Activated CD4-positive, alpha-beta T cell treated with anti-CD3 and anti-CD28 coated beads, Interleukin-2, amount 10 ng/mL, durations not matched to agents 7 days and 5 days (primary cell): ENCODE measurements around the gene PLEKHB2. TPM values are rescaled to one million over a fixed set of nuclear protein-coding genes. Genes with fewer than 3 reads are reported as not detected.
"Not testable (repeated sequence)": the region's sequence is repeated elsewhere in the genome, so short reads cannot be mapped to it uniquely, and the experiment has no call there.

ENCODE experiments used
- CTCF ChIA-PET: fragments of 350-600 bp; sonication (Branson Sonifier 250); formaldehyde crosslinking; loops from one replicate; lab custom pipeline; 2021; ENCODE audit warnings: antibody characterized with exemption; lab: Charles Lee
- POLR2A ChIA-PET: fragments of 350-600 bp; sonication (Branson Sonifier 250); formaldehyde crosslinking; loops from one replicate; lab custom pipeline; 2021; ENCODE audit warnings: antibody characterized with exemption; lab: Charles Lee
- DNase-seq: peaks from one replicate; pipeline ENCODE4 v3.0.0-alpha.2; 2020
- H3K27ac Mint-ChIP-seq: one replicate; pipeline ENCODE4 v1.8.0; 2021; ENCODE audit warnings: mild to moderate bottlenecking, moderate library complexity, mixed read lengths
- H3K27me3 Mint-ChIP-seq: one replicate; pipeline ENCODE4 v1.8.0; 2021; ENCODE audit warnings: mixed read lengths
- H3K36me3 Mint-ChIP-seq: one replicate; pipeline ENCODE4 v1.8.0; 2021; ENCODE audit warnings: low read depth, mixed read lengths
- H3K4me1 Mint-ChIP-seq: one replicate; pipeline ENCODE4 v1.8.0; 2021; ENCODE audit warnings: mixed read lengths
- H3K4me3 Mint-ChIP-seq: one replicate; pipeline ENCODE4 v1.8.0; 2021; ENCODE audit warnings: mild to moderate bottlenecking, moderate library complexity, mixed read lengths
- H3K9me3 Mint-ChIP-seq: one replicate; pipeline ENCODE4 v1.8.0; 2021; ENCODE audit warnings: mixed read lengths
- total RNA-seq, 2 experiments: library from RNA; stranded (reverse); gene quantifications; one replicate each; pipeline ENCODE4 v1.2.3, GENCODE V29; 2021

The PLEKHB2 gene
- total RNA-seq, 2 experiments from 2014 or later = 55.4 to 55.7 TPM

- Mint-ChIP-seq H3K27me3 (no peaks in the 10 kb centered on the region), H3K36me3 (peaks cover 17% of the 10 kb centered on the region), H3K27ac (peak overlapping the region; percentile 95), H3K4me3 (peak overlapping the region; percentile 92), H3K4me1 (peaks cover 47% of the 10 kb centered on the region), H3K9me3 (no peaks in the 10 kb centered on the region)
- POLR2A ChIA-PET = interaction anchor here (0.6 to 2.7 kb wide), 2 partner anchors 12 to 103 kb away, joined by 3 to 12 read pairs; partner anchors contain the start of gene FAM168B
- peak; percentile 54 for DNase-seq
- CTCF ChIA-PET = interaction anchor here (0.6 to 1.6 kb wide), 3 partner anchors 10 to 27 kb away, joined by 3 to 8 read pairs (median 4); partner anchors contain the start of gene FAM168B
Measured at GRCh38 chr2:131104487-131105155, 515 bp upstream of the PLEKHB2 start.

- peaks cover 53% of the 10 kb centered on the region for H3K4me1 Mint-ChIP-seq
- H3K27ac Mint-ChIP-seq = peak overlapping the region; percentile 95
- DNase-seq = peak; percentile 10
- POLR2A ChIA-PET = no interaction called here
- H3K4me3 Mint-ChIP-seq = peak overlapping the region; percentile 92
- H3K36me3 Mint-ChIP-seq = peaks cover 26% of the 10 kb centered on the region
- no peaks in the 10 kb centered on the region for H3K27me3 Mint-ChIP-seq
- no peaks in the 10 kb centered on the region for H3K9me3 Mint-ChIP-seq
- CTCF ChIA-PET = interaction anchor here (1.0 kb wide), 1 partner anchor 47 kb away, joined by 3 read pairs; no protein-coding TSS in a partner anchor
Measured at GRCh38 chr2:131105950-131106801, 1.0 kb downstream of the PLEKHB2 start.

- no peak overlapping the region for H3K27ac Mint-ChIP-seq
- peaks cover 12% of the 10 kb centered on the region for H3K9me3 Mint-ChIP-seq
- H3K4me1 Mint-ChIP-seq = peaks cover 52% of the 10 kb centered on the region
- peaks cover 70% of the 10 kb centered on the region for H3K36me3 Mint-ChIP-seq
- no peak overlapping the region for H3K4me3 Mint-ChIP-seq
- ChIA-PET POLR2A (no interaction called here), CTCF (interaction anchor here (1.0 to 1.7 kb wide), 2 partner anchors 10 to 19 kb away, joined by 4 to 5 read pairs; partner anchors contain the start of gene FAM168B)
- no peak for DNase-seq
- no peaks in the 10 kb centered on the region for H3K27me3 Mint-ChIP-seq
Measured at GRCh38 chr2:131112529-131112928, 7.4 kb downstream of the PLEKHB2 start.

- DNase-seq = no peak
- Mint-ChIP-seq H3K9me3 (peaks cover 12% of the 10 kb centered on the region), H3K4me3 (no peak overlapping the region), H3K27me3 (no peaks in the 10 kb centered on the region), H3K4me1 (peaks cover 50% of the 10 kb centered on the region), H3K36me3 (peaks cover 68% of the 10 kb centered on the region), H3K27ac (peak overlapping the region; percentile 46)
- ChIA-PET CTCF (interaction anchor here (1.0 to 1.7 kb wide), 2 partner anchors 12 to 20 kb away, joined by 4 to 5 read pairs; partner anchors contain the start of gene FAM168B), POLR2A (no interaction called here)
Measured at GRCh38 chr2:131113566-131114227, 8.6 kb downstream of the PLEKHB2 start.

- Mint-ChIP-seq H3K36me3 (peaks cover 63% of the 10 kb centered on the region), H3K4me1 (peaks cover 50% of the 10 kb centered on the region), H3K9me3 (peaks cover 12% of the 10 kb centered on the region)
- H3K27ac Mint-ChIP-seq, CTCF ChIA-PET, H3K27me3 Mint-ChIP-seq, DNase-seq, POLR2A ChIA-PET, H3K4me3 Mint-ChIP-seq: not testable (repeated sequence)
Measured at GRCh38 chr2:131114950-131115349, 9.8 kb downstream of the PLEKHB2 start.

GRCh38 chr2:131115752-131116151, 10.6 kb downstream of the PLEKHB2 start:
- Mint-ChIP-seq H3K4me1 (peaks cover 44% of the 10 kb centered on the region), H3K27me3 (no peaks in the 10 kb centered on the region), H3K9me3 (peaks cover 12% of the 10 kb centered on the region), H3K27ac (peak overlapping the region; percentile 48), H3K36me3 (peaks cover 58% of the 10 kb centered on the region), H3K4me3 (no peak overlapping the region)
- POLR2A ChIA-PET = no interaction called here
- no peak for DNase-seq
- CTCF ChIA-PET = interaction anchor here (1.0 kb wide), 1 partner anchor 8 kb away, joined by 3 read pairs; no protein-coding TSS in a partner anchor

GRCh38 chr2:131120815-131121317, 15.7 kb downstream of the PLEKHB2 start:
- Mint-ChIP-seq H3K27ac (no peak overlapping the region), H3K27me3 (no peaks in the 10 kb centered on the region), H3K36me3 (peaks cover 46% of the 10 kb centered on the region), H3K9me3 (peaks cover under 1% of the 10 kb centered on the region), H3K4me3 (no peak overlapping the region), H3K4me1 (peaks cover 11% of the 10 kb centered on the region)
- ChIA-PET POLR2A (no interaction called here), CTCF (interaction anchor here (1.2 kb wide), 1 partner anchor 11 kb away, joined by 3 read pairs; no protein-coding TSS in a partner anchor)
- DNase-seq = no peak

GRCh38 chr2:131121464-131121863, 16.3 kb downstream of the PLEKHB2 start:
- Mint-ChIP-seq H3K9me3 (no peaks in the 10 kb centered on the region), H3K27me3 (no peaks in the 10 kb centered on the region), H3K27ac (no peak overlapping the region), H3K4me1 (peaks cover 8% of the 10 kb centered on the region), H3K4me3 (no peak overlapping the region), H3K36me3 (peaks cover 42% of the 10 kb centered on the region)
- CTCF ChIA-PET = no interaction called here
- DNase-seq = no peak
- POLR2A ChIA-PET = no interaction called here

- Mint-ChIP-seq H3K27ac (no peak overlapping the region), H3K9me3 (no peaks in the 10 kb centered on the region), H3K4me1 (peaks cover 8% of the 10 kb centered on the region), H3K27me3 (no peaks in the 10 kb centered on the region), H3K36me3 (peaks cover 47% of the 10 kb centered on the region), H3K4me3 (no peak overlapping the region)
- DNase-seq = no peak
- POLR2A ChIA-PET = no interaction called here
- CTCF ChIA-PET = interaction anchor here (1.0 kb wide), 1 partner anchor 18 kb away, joined by 4 read pairs; no protein-coding TSS in a partner anchor
Measured at GRCh38 chr2:131122496-131122895, 17.4 kb downstream of the PLEKHB2 start.

GRCh38 chr2:131123192-131123591, 18.1 kb downstream of the PLEKHB2 start:
- DNase-seq = no peak
- ChIA-PET POLR2A (no interaction called here), CTCF (interaction anchor here (0.6 to 1.0 kb wide), 3 partner anchors 17 to 1059 kb away, joined by 3 to 4 read pairs (median 3); no protein-coding TSS in a partner anchor)
- Mint-ChIP-seq H3K27me3 (no peaks in the 10 kb centered on the region), H3K4me1 (peaks cover 6% of the 10 kb centered on the region), H3K4me3 (no peak overlapping the region), H3K27ac (no peak overlapping the region), H3K9me3 (no peaks in the 10 kb centered on the region), H3K36me3 (peaks cover 50% of the 10 kb centered on the region)

- Mint-ChIP-seq H3K9me3 (no peaks in the 10 kb centered on the region), H3K36me3 (peaks cover 68% of the 10 kb centered on the region), H3K4me3 (no peak overlapping the region), H3K4me1 (peaks cover 2% of the 10 kb centered on the region), H3K27me3 (no peaks in the 10 kb centered on the region), H3K27ac (no peak overlapping the region)
- CTCF ChIA-PET = no interaction called here
- DNase-seq = no peak
- POLR2A ChIA-PET = no interaction called here
Measured at GRCh38 chr2:131125195-131125757, 20.1 kb downstream of the PLEKHB2 start.

GRCh38 chr2:131126436-131126835, 21.3 kb downstream of the PLEKHB2 start:
- Mint-ChIP-seq H3K4me1 (no peaks in the 10 kb centered on the region), H3K36me3 (peaks cover 73% of the 10 kb centered on the region), H3K9me3 (no peaks in the 10 kb centered on the region), H3K4me3 (no peak overlapping the region), H3K27ac (no peak overlapping the region), H3K27me3 (no peaks in the 10 kb centered on the region)
- CTCF ChIA-PET = no interaction called here
- no peak for DNase-seq
- POLR2A ChIA-PET = no interaction called here
